WERI-Rb-1 (cell line): ENCODE measurements around the gene HMGXB3.
A peak's percentile ranks its signal among the peaks of the same experiment; 100 is the strongest.

Experiments used
- DNase-seq: peaks from one replicate; pipeline ENCODE4 v3.0.0-alpha.2; 2020
- H3K27ac ChIP-seq: fragments of 250-450 bp; sonication (Bioruptor Pico); 2 replicates; pipeline ENCODE4 v1.5.1; 2020; ENCODE audit warnings: mild to moderate bottlenecking, moderate library complexity
- H3K27me3 ChIP-seq: fragments of 250-450 bp; sonication (Bioruptor Pico); 2 replicates; pipeline ENCODE4 v1.5.1; 2021; ENCODE audit warnings: mild to moderate bottlenecking, low read depth, moderate library complexity; ENCODE audit not compliant: insufficient read depth, severe bottlenecking
- H3K36me3 ChIP-seq: fragments of 250-450 bp; sonication (Bioruptor Pico); 2 replicates; pipeline ENCODE4 v1.5.1; 2020; ENCODE audit warnings: mild to moderate bottlenecking, moderate library complexity
- H3K4me3 ChIP-seq: 2 replicates; pipeline ENCODE4 v1.5.1; 2011; ENCODE audit warnings: low read depth, mild to moderate bottlenecking, control low read depth, low read length
- H3K9me3 ChIP-seq: fragments of 250-450 bp; sonication (Bioruptor Pico); 2 replicates; pipeline ENCODE4 v1.5.1; 2021; ENCODE audit warnings: mild to moderate bottlenecking, moderate library complexity; ENCODE audit not compliant: severe bottlenecking
- TF ChIP-seq, protein P1 (sequence below): IDR thresholded peaks from 2 replicates; pipeline ENCODE4 v1.5.1; 2011; ENCODE audit warnings: low read depth, mild to moderate bottlenecking, control low read depth, inconsistent platforms, low read length

HMGXB3 gene

DNA sequence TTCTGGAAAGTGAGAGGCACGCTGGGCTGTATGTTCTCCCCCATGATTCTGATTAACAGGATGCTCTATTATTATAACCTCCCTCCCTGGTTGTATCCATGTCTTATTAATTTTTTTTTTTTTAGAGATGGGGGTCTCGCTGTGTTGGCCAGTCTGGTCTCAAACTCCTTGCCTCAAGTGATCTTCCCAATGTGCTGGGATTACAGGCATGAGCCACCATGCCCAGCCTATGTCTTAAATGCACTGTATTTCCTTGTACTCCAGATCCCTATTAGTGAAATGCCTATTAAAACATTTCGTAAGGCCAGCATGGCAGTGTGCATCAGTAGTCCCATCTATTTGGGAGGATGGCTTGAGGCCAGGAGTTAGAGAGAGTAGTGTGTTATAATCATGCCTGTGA, 7.1 kb upstream of the HMGXB3 start:
- H3K27ac ChIP-seq, result no peak overlapping the region
- no peaks in the 10 kb centered on the region for H3K9me3 ChIP-seq
- no peaks in the 10 kb centered on the region for H3K36me3 ChIP-seq
- no peak for DNase-seq
- no peak overlapping the region for H3K4me3 ChIP-seq
- H3K27me3 ChIP-seq, result no peaks in the 10 kb centered on the region
- TF ChIP-seq, protein P1, sequence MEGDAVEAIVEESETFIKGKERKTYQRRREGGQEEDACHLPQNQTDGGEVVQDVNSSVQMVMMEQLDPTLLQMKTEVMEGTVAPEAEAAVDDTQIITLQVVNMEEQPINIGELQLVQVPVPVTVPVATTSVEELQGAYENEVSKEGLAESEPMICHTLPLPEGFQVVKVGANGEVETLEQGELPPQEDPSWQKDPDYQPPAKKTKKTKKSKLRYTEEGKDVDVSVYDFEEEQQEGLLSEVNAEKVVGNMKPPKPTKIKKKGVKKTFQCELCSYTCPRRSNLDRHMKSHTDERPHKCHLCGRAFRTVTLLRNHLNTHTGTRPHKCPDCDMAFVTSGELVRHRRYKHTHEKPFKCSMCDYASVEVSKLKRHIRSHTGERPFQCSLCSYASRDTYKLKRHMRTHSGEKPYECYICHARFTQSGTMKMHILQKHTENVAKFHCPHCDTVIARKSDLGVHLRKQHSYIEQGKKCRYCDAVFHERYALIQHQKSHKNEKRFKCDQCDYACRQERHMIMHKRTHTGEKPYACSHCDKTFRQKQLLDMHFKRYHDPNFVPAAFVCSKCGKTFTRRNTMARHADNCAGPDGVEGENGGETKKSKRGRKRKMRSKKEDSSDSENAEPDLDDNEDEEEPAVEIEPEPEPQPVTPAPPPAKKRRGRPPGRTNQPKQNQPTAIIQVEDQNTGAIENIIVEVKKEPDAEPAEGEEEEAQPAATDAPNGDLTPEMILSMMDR, result no peak

DNA sequence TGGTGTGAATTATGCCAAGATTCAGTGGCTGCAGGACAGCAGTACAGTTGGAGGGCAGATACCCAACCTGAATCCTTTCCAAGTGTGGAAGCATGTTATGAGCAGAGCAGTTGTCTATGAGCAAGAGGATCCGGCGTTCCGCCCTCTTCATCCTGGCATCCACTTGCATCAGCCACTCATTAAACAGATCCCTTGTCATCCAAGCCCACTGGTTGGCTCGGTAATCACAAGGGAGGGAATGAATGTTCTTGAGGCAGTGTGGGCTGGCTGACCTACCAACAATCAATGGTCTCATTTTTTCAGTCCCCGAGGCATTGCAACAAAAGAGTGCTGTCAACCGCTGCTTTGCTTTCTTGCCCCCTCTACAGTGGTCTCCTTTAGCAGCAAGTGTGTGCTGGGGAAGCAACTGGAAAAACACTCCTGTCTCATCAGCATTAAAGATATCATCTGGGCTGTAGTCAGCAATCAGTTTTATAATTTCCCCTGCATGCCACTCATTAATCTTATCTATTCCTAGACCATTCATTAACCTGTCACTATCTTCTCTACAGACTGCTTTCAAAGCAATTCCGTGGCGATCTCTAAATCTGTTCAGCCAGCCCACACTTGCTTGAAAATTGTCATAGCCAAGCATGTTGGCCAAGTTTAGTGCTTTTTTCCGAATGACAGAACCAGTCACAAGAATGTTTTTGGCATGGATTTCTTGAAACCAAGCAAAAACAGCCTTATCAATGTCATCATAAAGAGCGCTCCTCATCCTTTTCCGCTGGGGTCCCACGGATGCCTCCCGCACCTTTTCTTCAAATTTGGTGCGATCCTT, 4.9 kb upstream of the HMGXB3 start:
- no peaks in the 10 kb centered on the region for H3K36me3 ChIP-seq
- no peaks in the 10 kb centered on the region for H3K27me3 ChIP-seq
- DNase-seq, result no peak
- TF ChIP-seq, protein P1, result no peak
- H3K4me3 ChIP-seq, result no peak overlapping the region
- no peaks in the 10 kb centered on the region for H3K9me3 ChIP-seq
- H3K27ac ChIP-seq, result no peak overlapping the region

DNA sequence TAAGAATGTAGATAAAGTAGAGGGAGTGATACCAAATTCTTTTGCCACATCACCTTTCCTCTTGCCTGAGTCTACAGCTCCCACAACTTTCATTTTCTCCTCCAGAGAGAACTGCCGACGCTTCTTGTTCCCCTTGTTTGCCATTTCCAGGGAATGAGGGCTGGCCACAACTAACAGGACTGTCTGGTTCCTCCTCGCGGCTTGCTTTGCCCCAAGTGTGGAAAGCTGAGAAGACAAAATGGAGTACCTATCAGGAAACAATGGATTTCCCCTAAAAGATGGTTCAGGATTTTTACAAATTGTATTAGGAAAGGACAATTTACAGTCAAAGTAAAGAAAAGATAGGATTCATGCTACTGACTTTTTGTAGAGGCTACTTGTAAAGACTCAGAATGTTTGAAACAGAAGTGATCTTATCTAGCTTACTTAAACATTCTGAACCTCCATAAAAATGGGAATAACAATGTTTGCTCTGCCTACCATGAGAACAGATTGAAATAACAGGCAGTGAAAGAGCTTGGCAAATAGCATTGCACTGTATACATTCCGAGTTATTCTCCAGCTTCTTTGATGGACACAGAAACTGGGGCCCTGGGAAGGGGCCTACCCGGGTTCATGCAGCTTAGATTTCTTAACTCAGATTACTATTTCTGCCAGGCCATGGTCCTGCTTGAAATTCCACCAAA, 4.2 kb upstream of the HMGXB3 start:
- Histone ChIP-seq H3K9me3 (no peaks in the 10 kb centered on the region), H3K27me3 (no peaks in the 10 kb centered on the region), H3K27ac (no peak overlapping the region), H3K36me3 (no peaks in the 10 kb centered on the region), H3K4me3 (no peak overlapping the region)
- DNase-seq, result no peak
- TF ChIP-seq, protein P1, result no peak

DNA sequence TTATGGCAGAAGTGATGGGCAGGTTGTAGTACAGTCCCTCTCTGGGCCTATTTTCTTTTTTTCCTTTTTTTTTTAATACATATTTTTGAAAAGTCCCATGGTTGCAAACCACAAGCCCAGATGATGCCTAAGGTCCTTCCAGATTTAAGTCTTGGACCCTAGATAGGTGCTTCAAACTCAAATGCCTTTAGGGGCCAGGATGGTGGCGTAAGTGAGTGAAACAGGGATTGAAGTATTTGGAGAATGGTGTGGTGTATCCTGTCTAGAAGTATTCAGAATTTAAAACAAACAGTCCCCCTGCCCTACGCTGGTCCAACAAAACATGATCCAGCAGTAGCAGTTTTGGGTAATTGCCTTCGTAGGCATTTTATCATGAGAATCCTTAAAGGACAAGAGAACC, 2.3 kb upstream of the HMGXB3 start:
- Histone ChIP-seq H3K27ac (no peak overlapping the region), H3K27me3 (no peaks in the 10 kb centered on the region), H3K9me3 (no peaks in the 10 kb centered on the region), H3K36me3 (peaks cover 15% of the 10 kb centered on the region), H3K4me3 (no peak overlapping the region)
- TF ChIP-seq, protein P1, result no peak
- DNase-seq, result no peak

DNA sequence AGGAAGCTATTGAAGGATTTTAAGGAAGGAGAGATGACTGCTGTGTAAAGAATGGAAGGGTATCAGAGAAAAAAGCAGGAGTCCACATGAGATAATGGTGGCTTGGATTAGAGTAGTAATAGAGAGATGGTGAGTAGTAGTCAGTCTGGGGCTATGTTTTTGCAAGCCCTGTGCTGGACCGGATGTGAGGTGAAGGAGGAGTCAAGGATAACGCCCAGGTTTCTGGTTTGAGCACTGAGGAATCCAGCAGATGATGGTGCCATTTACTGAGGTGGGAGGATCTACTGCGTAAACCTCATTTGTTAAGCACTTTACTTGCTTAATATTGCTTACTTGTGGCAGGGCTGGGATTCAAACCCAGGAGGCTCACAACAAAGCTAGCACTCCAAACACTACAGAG, 1.2 kb upstream of the HMGXB3 start:
- peaks cover 15% of the 10 kb centered on the region for H3K36me3 ChIP-seq
- no peak overlapping the region for H3K27ac ChIP-seq
- H3K4me3 ChIP-seq, result peak overlapping the region; percentile 52
- H3K27me3 ChIP-seq, result no peaks in the 10 kb centered on the region
- no peak for DNase-seq
- H3K9me3 ChIP-seq, result no peaks in the 10 kb centered on the region
- TF ChIP-seq, protein P1, result no peak
